GM12892 (cell line): ENCODE measurements around the gene ARL4D.

ENCODE experiments used
- POLR2AphosphoS5 ChIP-seq: IDR thresholded peaks from 2 replicates; pipeline ENCODE4 v1.6.1; 2011; ENCODE audit warnings: low read depth, low read length, control low read depth
- TAF1 ChIP-seq: IDR thresholded peaks from 2 replicates; pipeline ENCODE4 v1.6.1; 2011; ENCODE audit warnings: low read depth, mild to moderate bottlenecking, control low read depth, low read length, borderline replicate concordance

DNA sequence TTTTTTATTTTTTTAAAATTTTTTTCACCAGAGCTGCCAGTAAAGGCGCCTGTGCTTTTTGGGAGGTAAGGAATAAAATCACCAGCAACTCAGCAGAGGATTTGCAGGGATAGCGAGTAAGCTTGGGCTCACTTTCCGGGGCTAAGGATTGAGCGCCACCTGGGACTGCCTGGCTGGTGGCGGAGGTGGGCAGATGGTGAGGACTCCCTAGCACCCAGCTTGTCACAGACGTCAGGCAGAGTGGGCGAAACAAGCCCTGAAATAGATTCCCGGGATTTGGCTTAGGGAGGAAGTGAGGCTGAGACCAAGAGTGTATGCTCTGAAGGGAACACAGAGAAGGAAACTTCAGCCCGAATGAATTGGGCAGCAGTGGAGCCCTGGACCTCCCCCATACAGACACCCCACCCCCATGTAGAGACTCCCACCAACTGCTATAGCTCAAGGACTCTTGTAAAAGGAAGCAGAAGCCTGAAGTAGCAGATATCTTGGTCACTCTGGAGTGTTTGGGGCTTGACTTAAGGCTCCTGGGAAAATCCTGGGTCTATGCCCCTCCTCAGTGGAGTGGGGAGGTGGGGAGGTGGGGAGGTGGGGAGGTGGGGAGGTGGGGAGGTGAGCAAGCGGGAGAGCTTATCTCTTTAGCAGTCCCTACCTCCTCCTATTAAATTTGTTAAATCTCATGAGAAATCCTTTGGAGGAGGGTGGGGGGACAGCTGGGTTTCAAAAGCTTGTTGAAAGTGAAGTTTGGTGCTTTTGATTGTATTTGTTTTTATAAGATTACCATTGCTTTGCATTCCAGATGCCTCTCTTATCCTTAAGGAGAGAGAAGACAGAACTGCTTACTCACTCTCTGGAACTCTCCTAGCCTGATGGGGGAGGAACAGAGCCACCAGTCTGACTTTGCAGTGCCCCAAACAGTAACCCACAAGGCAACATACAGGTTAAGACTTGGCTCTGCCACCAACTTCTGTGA lies 8.2 kb downstream of the ARL4D start:
- no peak for TF ChIP-seq TAF1
- TF ChIP-seq POLR2AphosphoS5: no peak
